GM12878 (cell line): Measurements from ENCODE around the gene SAMD1. TPM values are rescaled to one million over a fixed set of nuclear protein-coding genes. Genes with fewer than 3 reads are reported as not detected.

Source experiments
- ASH2L ChIP-seq: fragments of 300-600, 200-600 bp; sonication (generic); IDR thresholded peaks from 2 replicates; pipeline ENCODE4 v1.6.1; 2017; ENCODE audit warnings: low read depth, mild to moderate bottlenecking, borderline replicate concordance
- BCL11A ChIP-seq: IDR thresholded peaks from 2 replicates; pipeline ENCODE4 v1.6.1; 2011; ENCODE audit warnings: low read depth, low read length
- BHLHE40 ChIP-seq, 2 experiments: fragments of 450-650 bp in 1 of 2; IDR thresholded peaks; 2 replicates each; pipeline ENCODE4 v1.6.1; 2011 to 2017; ENCODE audit warnings: low read depth in 2 of 2, borderline replicate concordance in 1 of 2, improper control_type of control experiment in 1 of 2, low read length in 1 of 2, mild to moderate bottlenecking in 1 of 2
- CHD4 ChIP-seq: fragments of 200-600 bp; sonication (generic); IDR thresholded peaks from 2 replicates; pipeline ENCODE4 v1.6.1; 2016; ENCODE audit warnings: mild to moderate bottlenecking
- EP300 ChIP-seq, 2 experiments: fragments of 150-350 bp in 1 of 2; IDR thresholded peaks; 2 replicates each; pipeline ENCODE4 v1.6.1; 2011 to 2012; ENCODE audit warnings: low read depth in 2 of 2, low read length in 2 of 2, borderline replicate concordance in 1 of 2, improper control_type of control experiment in 1 of 2, inconsistent platforms in 1 of 2; ENCODE audit not compliant: control insufficient read depth in 1 of 2
- MEF2B ChIP-seq: fragments of 450-650 bp; IDR thresholded peaks from 2 replicates; pipeline ENCODE4 v1.6.1; 2018; ENCODE audit warnings: mild to moderate bottlenecking, moderate library complexity; ENCODE audit not compliant: partially characterized antibody, poor library complexity, severe bottlenecking
- MYB ChIP-seq: fragments of 150-350 bp; IDR thresholded peaks from 2 replicates; pipeline ENCODE4 v1.6.1; 2014; ENCODE audit warnings: mild to moderate bottlenecking, low read depth, low read length, borderline replicate concordance
- NFYA ChIP-seq: IDR thresholded peaks from 2 replicates; pipeline ENCODE4 v1.6.1; 2011; ENCODE audit warnings: low read depth, mild to moderate bottlenecking, low read length, improper control_type of control experiment, borderline replicate concordance
- PAX5 ChIP-seq: IDR thresholded peaks from 2 replicates; pipeline ENCODE4 v1.6.1; 2011; ENCODE audit warnings: low read depth, low read length, borderline replicate concordance
- POLR2A ChIP-seq: IDR thresholded peaks from 2 replicates; pipeline ENCODE4 v1.6.1; 2011; ENCODE audit warnings: low read depth, mild to moderate bottlenecking, low read length
- SMC3 ChIP-seq: IDR thresholded peaks from 2 replicates; pipeline ENCODE4 v1.6.1; 2011; ENCODE audit warnings: low read length, improper control_type of control experiment, borderline replicate concordance
- TAF1 ChIP-seq: IDR thresholded peaks from 2 replicates; pipeline ENCODE4 v1.6.1; 2011; ENCODE audit warnings: mild to moderate bottlenecking, low read depth, low read length, borderline replicate concordance
- TCF3 ChIP-seq: IDR thresholded peaks from 2 replicates; pipeline ENCODE4 v1.6.1; 2012; ENCODE audit warnings: low read depth, mild to moderate bottlenecking, low read length, borderline replicate concordance; ENCODE audit not compliant: insufficient read depth
- WRNIP1 ChIP-seq: IDR thresholded peaks from 2 replicates; pipeline ENCODE4 v1.6.1; 2011; ENCODE audit warnings: low read depth, low read length, improper control_type of control experiment, borderline replicate concordance
- ZNF622 ChIP-seq: fragments of 450-650 bp; IDR thresholded peaks from 2 replicates; pipeline ENCODE4 v1.6.1; 2017; ENCODE audit warnings: mild to moderate bottlenecking, inconsistent platforms
- polyA plus RNA-seq, 11 experiments: library from polyadenylated mRNA; depleted of rRNA in 4 of 11; unstranded in 6 of 11; stranded (reverse) in 5 of 11; fragments of >200 nt; fragmentation: Nextera tagmentation in 4 of 11; fragmentation: Illumina TruSeq in 1 of 11; extraction: Ambion mirVana in 4 of 11; extraction: Trizol in 1 of 11; gene quantifications; 1 replicate in 1 of 11; 2 replicates in 10 of 11; pipeline versions ENCODE4 v1.2.1 to v1.2.3, GENCODE V29; 2011 to 2016; ENCODE audit warnings: inconsistent platforms in 2 of 11, missing spikeins in 2 of 11, low read depth in 1 of 11
- total RNA-seq, 4 experiments: library from RNA; depleted of rRNA in 3 of 4; stranded (reverse); fragments of >200 nt in 3 of 4; fragmentation: Illumina TruSeq in 1 of 4; extraction: Trizol in 1 of 4; gene quantifications; 2 replicates each; pipeline versions ENCODE4 v1.2.1 to v1.2.3, GENCODE V29; 2013 to 2021
- TF ChIP-seq, protein P1 (sequence below): fragments of 450-650 bp; IDR thresholded peaks from 2 replicates; pipeline ENCODE4 v1.6.1; 2017; ENCODE audit warnings: mild to moderate bottlenecking, low read depth, inconsistent platforms; ENCODE audit not compliant: poor library complexity, severe bottlenecking
- TF ChIP-seq, protein P2 (sequence below): fragments of 450-650 bp; IDR thresholded peaks from 2 replicates; pipeline ENCODE4 v1.6.1; 2017; ENCODE audit warnings: mild to moderate bottlenecking, moderate library complexity
- TF ChIP-seq, protein P3 (sequence below): fragments of 450-650 bp; IDR thresholded peaks from 2 replicates; pipeline ENCODE4 v1.6.1; 2017; ENCODE audit warnings: mild to moderate bottlenecking, moderate library complexity

The SAMD1 gene
- total and polyA plus RNA-seq, 10 of the 15 experiments (the other 5 are each of a cell fraction or from before 2014, with no cell fraction given): 3.0 to 71.7 (median 19.3) TPM

DNA sequence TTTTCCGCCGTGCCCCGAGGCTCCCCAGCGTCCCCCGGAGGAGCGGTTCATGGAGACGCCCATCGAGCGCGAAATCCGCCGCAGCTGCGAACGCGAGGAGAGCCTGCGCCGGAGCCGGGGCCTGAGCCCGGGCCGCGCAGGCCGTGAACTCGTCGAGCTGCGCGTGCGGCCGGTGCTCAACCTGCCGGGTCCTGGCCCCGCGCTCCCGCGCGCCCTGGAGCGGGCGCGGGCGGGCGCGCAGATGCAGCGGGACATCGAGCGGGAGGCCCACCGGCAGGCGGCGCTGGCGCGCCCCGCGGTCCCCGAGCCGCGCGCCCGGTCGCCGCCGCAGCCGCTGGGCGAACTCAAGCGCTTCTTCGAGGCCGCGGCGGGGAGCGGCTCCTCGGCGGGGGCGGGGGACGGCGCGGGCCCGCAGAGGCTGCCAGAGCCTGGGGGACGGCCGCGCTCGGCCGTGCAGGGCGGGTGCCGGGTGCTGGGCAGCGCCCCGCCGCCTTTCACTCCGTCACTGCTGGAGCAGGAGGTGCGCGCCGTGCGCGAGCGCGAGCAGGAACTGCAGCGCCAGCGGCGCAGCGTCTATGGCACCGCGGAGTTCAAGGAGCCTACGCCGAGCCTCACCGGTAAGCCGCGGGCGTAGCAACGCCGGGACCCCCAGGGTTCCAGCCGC is 17.2 kb downstream of the SAMD1 start (continued):
- TF ChIP-seq WRNIP1 (no peak), BCL11A (no peak), NFYA (no peak), EP300 (IDR thresholded peaks at IDR 0.05; ENCODE audit: borderline replicate concordance in 1 of 2, control insufficient read depth in 1 of 2, low read depth in 2 of 2, low read length in 2 of 2) (no peak), ASH2L (no peak), TCF3 (no peak), PAX5 (no peak), CHD4 (no peak), BHLHE40 (IDR thresholded peaks at IDR 0.05; ENCODE audit: borderline replicate concordance in 1 of 2, low read depth in 2 of 2, low read length in 1 of 2) (peak in 1 of 2 experiments; percentile 76; a peak in 2 of 4 replicates), MEF2B (no peak), ZNF622 (no peak), POLR2A (no peak; the same call in 1 of the 2 replicates), MYB (no peak), TAF1 (no peak), SMC3 (no peak; the same call in 1 of the 2 replicates)
- TF ChIP-seq, protein P1, sequence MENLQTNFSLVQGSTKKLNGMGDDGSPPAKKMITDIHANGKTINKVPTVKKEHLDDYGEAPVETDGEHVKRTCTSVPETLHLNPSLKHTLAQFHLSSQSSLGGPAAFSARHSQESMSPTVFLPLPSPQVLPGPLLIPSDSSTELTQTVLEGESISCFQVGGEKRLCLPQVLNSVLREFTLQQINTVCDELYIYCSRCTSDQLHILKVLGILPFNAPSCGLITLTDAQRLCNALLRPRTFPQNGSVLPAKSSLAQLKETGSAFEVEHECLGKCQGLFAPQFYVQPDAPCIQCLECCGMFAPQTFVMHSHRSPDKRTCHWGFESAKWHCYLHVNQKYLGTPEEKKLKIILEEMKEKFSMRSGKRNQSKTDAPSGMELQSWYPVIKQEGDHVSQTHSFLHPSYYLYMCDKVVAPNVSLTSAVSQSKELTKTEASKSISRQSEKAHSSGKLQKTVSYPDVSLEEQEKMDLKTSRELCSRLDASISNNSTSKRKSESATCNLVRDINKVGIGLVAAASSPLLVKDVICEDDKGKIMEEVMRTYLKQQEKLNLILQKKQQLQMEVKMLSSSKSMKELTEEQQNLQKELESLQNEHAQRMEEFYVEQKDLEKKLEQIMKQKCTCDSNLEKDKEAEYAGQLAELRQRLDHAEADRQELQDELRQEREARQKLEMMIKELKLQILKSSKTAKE: no peak
- TF ChIP-seq, protein P2, sequence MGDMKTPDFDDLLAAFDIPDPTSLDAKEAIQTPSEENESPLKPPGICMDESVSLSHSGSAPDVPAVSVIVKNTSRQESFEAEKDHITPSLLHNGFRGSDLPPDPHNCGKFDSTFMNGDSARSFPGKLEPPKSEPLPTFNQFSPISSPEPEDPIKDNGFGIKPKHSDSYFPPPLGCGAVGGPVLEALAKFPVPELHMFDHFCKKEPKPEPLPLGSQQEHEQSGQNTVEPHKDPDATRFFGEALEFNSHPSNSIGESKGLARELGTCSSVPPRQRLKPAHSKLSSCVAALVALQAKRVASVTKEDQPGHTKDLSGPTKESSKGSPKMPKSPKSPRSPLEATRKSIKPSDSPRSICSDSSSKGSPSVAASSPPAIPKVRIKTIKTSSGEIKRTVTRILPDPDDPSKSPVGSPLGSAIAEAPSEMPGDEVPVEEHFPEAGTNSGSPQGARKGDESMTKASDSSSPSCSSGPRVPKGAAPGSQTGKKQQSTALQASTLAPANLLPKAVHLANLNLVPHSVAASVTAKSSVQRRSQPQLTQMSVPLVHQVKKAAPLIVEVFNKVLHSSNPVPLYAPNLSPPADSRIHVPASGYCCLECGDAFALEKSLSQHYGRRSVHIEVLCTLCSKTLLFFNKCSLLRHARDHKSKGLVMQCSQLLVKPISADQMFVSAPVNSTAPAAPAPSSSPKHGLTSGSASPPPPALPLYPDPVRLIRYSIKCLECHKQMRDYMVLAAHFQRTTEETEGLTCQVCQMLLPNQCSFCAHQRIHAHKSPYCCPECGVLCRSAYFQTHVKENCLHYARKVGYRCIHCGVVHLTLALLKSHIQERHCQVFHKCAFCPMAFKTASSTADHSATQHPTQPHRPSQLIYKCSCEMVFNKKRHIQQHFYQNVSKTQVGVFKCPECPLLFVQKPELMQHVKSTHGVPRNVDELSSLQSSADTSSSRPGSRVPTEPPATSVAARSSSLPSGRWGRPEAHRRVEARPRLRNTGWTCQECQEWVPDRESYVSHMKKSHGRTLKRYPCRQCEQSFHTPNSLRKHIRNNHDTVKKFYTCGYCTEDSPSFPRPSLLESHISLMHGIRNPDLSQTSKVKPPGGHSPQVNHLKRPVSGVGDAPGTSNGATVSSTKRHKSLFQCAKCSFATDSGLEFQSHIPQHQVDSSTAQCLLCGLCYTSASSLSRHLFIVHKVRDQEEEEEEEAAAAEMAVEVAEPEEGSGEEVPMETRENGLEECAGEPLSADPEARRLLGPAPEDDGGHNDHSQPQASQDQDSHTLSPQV: 0 out of 2 replicates have a peak, but pooled peaks have one; percentile 21
- TF ChIP-seq, protein P3, sequence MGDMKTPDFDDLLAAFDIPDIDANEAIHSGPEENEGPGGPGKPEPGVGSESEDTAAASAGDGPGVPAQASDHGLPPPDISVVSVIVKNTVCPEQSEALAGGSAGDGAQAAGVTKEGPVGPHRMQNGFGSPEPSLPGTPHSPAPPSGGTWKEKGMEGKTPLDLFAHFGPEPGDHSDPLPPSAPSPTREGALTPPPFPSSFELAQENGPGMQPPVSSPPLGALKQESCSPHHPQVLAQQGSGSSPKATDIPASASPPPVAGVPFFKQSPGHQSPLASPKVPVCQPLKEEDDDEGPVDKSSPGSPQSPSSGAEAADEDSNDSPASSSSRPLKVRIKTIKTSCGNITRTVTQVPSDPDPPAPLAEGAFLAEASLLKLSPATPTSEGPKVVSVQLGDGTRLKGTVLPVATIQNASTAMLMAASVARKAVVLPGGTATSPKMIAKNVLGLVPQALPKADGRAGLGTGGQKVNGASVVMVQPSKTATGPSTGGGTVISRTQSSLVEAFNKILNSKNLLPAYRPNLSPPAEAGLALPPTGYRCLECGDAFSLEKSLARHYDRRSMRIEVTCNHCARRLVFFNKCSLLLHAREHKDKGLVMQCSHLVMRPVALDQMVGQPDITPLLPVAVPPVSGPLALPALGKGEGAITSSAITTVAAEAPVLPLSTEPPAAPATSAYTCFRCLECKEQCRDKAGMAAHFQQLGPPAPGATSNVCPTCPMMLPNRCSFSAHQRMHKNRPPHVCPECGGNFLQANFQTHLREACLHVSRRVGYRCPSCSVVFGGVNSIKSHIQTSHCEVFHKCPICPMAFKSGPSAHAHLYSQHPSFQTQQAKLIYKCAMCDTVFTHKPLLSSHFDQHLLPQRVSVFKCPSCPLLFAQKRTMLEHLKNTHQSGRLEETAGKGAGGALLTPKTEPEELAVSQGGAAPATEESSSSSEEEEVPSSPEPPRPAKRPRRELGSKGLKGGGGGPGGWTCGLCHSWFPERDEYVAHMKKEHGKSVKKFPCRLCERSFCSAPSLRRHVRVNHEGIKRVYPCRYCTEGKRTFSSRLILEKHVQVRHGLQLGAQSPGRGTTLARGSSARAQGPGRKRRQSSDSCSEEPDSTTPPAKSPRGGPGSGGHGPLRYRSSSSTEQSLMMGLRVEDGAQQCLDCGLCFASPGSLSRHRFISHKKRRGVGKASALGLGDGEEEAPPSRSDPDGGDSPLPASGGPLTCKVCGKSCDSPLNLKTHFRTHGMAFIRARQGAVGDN: no peak; the same call in 1 of the 2 replicates
